ENCODE measurements around the gene RARS1.
"Not testable (repeated sequence)": the region's sequence is repeated elsewhere in the genome, so short reads cannot be mapped to it uniquely, and the experiment has no call there.

RARS1 gene

DNA sequence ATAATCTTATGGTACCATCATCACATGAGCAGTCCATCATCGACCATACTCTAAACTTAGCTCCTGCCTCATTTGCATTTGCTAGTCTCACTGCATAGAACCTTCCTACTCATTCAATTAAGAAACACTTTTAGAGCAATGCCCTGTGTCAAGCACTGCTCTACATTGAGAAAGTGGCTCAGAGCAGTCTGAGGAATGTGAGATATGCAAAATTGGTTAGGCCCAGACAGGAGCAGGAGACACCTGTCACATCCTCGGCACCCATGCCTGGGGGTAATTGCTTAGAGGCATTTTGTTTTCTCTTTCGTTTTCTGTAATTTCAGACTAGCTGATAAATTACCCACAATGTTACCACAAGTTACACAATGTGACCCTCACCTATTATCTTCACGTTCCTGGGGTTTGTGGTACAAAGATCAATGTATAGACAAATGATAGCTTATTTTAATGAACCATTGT lies 4.9 kb upstream of the RARS1 start:
- no peak for DNase-seq

DNA sequence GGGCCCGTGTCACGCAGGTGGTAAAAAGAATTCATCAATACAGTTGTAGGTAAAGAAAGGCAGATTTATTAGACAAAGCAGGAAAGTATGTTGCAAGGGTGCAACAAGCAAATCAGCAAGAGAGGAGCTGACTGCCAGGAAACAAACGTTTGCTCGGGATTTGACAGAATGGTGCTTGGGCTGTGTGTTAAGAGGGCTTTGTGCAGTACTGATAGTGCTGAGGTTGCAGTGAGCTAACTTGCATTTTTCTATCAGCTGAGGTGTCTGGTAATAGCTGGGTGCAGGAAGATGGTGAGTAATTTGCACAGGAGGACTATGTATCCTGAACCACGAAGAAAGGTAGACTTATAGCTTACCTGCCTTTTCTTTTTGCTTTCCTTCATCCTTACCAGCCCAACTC lies 3.9 kb upstream of the RARS1 start:
- no peak for DNase-seq

DNA sequence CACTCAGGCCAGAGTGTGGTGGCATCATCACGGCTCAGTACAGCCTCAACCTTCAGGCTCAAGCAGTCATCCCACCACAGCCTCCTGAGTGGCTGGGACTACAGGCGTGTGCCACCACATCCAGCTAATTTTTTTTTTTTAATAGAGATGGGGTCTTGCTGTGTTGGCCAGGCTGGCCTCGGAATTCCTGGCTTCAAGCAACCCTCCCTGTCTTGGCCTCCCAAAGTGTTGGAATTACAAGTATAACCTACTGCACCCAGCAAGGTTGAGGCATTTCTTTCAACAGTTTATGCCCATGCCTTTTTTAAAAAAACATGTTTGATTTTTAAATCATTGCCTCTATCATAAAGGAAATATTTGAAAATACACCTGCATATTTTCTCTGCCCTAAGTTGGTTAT lies 2.8 kb downstream of the RARS1 start:
- no peak for DNase-seq

DNA sequence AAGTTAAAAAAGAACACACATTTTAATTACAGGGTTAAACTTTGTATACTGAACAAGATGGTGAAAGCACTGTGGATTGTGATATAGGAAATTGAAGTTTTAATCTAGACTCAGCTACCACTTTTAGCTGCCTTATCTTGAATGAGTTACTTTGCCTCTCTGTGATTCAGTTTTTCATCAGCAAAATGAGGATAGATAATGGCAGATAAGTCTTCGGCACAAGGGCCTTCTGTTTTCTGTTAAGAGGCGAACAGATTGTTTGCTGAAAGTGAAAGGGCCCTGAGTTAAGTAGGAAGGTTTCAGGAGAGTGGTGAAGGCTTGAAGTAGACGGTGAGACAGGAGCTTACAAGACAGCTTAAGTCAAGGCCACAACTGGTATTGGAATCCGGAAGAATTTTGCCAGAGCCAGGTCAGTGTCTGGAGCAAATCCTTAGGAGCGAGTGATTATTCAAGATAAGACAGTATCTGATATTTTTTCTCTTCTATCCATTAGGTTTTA lies 7.8 kb downstream of the RARS1 start:
- DNase-seq, result no peak

DNA sequence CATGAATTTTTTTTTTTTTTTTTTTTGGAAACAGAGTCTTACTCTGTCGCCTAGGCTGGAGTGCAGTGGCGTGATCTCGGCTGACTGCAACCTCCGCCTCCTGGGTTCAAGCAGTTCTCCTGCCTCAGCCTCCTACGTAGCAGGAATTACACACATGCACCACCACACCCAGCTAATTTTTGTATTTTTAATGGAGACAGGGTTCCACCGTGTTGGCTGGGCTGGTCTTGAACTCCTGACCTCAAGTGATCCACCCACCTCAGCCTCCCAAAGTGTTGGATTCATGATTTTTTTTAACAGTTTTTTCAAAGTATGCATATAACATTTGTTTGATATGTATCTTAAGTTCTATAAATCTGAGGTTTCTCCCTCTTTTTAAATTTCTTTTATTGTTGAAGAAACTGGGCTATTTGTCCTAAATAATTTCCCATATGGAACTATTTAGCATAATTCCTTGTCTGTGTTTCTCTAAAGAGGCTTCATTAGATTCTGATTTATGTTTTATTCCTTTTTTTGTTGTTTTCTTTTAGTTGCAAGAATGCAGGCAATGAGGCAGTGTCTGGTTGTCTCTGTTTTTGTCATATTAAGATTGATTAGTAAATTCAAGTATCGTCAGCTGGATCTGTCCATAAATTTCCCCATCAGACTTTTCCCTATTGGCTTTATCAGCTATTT lies 16.4 kb downstream of the RARS1 start:
- no peak for DNase-seq

DNA sequence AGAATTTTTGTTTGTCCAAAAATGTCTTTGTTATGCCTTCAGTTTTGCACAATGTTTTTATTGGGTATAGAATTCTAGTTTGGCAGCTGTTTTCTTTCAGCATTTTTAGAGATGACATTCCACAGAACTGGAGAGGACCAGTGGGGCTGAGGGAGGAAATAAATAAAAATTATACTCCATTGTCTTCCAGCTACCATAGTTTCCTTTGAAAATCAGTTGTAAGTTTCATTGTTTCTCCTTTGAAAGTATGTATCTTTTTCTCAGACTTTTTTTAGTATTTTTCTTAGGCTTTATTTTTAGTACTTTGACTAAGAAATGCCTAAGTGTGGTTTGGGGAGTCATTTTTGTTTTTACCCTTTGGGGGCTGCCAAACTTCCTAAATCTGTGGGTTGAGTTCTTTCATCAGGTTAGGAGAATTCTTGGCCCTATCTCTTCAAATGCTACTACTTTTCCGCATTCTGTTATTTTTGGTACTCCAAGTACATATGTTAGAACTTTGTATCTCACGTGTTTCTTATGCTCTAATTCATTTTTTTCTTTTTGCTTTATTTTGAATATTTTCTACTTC lies 27.7 kb downstream of the RARS1 start:
- DNase-seq, result no peak

DNA sequence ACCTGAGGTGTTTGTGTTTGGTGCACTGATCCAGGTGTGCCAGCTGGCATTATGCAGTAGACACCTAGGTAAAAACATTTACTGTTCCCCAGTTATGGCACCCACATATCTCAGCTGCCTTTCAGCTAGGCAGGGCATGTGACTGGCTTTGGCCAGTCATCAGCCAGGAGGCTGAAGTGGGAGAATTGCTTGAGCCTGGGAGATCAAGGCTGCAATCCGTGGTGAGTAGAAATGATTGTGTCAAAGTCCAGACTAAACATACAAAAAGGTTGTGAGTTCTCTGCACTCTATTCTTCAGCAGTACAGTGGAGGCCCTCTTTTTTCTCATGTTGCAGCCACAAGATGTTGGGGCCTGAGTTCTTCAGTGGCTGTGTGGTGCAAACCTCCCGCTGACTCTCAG lies 39.6 kb downstream of the RARS1 start:
- no peak for DNase-seq

DNA sequence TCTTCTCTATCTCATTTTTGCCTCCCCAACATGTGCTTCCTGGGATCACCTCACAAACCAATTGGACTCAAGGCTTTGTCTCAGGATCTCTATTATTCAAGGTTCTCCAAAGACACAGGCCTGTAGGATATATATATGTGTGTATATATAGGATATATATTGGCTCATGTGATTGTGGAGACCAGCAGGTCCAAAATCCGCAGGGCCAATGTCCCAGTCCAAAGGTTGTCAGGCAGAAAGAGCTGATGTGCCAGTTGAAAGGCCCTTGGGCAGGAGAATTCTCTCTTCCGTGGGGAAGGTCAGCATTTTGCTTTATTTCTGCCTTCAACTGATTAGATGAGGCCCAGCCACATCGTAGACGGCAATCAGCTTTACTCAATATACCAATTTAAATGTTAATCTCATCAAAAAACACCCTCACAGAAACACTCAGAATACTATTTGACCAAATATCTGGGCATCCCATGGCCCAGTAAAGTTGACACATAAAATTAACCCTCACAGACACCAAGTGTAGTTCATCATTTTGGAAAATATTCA lies 41.6 kb downstream of the RARS1 start:
- DNase-seq, result no peak

DNA sequence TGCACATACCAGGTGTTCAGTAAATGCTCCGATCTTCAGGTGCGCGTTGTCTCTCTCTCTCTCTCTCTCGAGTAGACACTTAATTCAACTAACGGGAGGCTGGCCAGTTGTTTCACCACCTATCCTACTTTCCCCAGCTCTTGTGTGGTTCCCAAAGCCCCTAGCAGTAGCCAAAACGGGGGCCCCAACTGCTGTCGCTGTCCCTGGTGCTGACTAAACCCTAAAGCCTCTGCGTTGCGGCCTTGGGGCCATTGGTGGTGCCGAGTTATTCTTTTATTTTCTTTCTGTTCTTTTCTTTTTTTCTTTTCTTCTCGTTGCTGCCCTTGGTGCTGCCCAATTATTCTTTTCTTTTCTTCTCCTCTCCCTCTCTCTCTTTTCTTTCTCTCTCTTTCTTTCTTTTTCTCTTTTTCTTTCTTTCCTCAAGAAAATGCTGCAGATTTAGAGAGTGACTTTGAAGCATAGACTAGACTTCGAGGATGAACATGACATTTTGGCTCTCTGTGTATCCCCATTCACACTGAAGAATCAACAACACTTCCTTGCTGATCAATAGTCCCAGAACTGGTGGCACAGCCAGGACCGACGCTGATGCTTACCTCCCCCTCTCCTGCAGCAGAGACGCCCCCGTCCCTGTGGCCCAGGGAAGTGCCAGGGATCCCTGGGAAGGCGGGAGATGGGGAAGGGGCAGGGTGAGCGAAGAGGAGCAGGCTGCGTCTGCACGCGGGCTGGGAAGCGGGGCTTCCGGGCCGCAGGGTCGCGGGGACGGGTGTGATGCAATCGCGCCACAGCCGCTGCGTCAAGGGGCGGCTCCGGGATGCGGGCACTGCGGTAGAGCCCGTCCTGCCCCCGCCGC lies 42.5 kb downstream of the RARS1 start, which contains the start of gene FBLL1:
FBLL1 (plus strand) TSS at position 785 of the 853 bp plus-strand sequence. CDS start 200 bp downstream, outside the sequence.
- DNase-seq, result no peak

DNA sequence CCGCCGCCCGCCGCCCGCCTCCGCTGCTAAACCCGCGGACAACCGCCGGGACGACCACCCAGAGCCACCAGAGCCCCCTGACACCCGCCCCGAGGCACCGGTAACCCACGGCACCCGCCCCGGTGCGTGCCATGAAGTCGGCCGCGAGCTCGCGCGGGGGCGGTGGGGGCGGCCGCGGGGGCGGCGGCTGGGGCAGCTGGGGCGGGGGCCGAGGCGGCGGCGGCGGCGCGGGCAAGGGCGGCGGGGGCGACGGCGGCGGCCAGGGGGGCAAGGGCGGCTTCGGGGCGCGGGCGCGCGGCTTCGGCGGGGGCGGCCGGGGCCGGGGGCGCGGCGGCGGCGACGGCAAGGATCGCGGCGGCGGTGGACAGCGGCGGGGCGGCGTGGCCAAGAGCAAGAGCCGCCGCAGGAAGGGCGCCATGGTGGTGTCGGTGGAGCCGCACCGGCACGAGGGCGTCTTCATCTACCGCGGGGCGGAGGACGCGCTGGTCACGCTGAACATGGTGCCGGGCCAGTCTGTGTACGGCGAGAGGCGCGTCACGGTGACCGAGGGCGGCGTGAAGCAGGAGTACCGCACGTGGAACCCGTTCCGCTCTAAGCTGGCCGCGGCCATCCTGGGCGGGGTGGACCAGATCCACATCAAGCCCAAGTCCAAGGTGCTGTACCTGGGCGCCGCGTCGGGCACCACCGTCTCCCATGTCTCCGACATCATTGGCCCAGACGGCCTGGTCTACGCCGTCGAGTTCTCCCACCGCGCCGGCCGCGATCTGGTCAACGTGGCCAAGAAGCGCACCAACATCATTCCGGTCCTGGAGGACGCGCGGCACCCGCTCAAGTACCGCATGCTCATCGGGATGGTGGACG lies 43.3 kb downstream of the RARS1 start:
- DNase-seq, result no peak

DNA sequence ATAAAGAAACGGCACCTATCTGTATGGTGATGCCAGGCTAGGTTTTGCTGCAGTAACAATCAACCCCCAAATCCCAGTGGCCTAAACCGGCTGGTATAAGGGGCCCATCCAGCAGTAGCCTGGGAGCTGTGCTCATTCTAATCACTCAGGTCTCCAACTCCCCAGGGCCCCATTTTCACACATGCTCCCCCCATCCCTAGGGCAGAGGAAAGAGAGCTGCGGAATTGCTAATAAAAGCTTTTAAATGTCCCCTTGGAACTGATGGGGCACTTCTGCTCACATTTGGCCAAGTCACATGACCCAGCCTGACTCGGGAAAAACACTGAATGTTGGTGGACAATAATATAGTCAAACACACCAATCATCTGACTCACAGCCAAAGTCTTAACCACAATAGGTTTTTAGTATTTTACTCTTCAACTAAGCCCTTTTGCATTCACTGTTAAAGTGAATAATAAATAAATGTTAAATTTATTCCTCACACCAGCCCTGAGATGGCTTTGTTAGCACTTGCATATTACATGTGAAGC lies 44.4 kb downstream of the RARS1 start:
- no peak for DNase-seq

DNA sequence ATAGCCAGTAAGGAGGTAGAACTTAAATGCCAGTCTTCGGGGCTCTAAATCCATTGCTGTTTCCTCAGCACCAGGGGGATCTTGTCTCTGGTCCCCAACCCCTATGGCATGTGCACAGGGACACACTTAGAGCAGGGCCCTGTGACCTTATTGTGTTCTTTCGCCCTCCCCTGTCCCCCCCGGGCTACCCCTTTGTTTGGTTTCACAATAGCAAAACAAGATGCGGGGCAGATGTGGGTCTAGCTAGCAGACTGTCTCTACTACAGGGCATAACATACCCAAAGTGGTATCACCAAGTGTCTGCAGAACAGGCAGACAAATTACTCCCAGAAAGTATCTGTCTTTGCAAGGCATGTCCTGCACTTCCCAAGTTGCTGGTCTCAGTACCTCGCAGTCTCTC lies 44.9 kb downstream of the RARS1 start:
- DNase-seq, result no peak

DNA sequence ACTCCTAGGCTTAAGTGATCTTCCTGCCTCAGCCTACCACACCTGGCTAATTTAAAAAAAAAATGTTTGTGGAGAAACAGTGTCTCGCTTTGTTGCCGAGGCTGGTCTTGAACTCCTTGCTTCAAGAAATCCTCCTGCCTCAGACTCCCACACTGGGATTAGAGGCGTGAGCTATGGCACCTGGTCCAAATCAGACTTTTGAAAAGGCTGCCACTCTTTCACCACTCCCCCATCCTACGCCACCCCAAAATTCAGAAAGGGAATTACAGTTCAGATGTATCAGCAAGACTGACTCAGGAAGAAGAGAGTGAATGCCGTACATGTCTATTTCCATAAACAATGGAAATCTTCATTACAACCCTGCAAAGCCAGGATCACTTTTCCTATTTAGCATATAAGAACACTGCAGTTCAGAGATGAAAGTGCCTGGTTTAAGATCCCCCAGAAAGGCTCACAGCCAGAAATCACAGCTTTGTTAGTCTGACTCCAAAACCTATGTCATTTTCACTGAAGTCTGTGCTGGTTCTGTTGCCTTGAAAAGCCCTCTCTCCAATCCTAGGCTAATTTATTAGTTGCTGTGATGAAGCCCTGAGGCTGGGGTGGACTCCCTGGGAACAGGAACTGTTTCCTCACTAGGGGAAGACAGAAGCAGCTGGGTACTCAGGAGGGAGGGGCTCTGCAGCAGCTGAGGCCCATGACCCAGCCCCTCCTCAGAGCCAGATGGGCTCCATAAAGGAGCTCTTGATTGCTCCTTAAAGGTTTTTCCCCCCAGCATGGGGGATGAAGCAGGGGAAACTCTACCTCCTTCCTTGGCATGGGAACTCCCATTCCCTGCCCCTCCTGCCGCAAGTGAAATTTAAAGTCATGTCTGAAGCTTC lies 46.0 kb downstream of the RARS1 start:
- DNase-seq, result no peak

DNA sequence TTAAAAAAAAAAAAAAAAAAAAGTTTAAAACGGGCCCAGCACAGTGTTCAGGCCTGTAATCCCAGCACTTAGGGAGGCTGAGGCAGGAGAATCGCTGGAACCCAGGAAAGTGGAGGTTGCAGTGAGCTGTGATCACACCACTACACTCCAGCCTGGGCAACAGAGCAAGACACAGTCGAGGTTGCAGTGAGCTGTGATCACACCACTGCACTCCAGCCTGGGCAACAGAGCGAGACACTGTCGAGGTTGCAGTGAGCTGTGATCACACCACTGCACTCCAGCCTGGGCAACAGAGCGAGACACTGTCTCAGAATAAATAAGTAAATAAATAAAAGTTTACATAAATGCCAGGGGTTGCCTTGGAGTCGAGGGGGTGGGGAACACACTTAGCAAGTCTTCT lies 48.1 kb downstream of the RARS1 start:
- not testable (repeated sequence) for DNase-seq

DNA sequence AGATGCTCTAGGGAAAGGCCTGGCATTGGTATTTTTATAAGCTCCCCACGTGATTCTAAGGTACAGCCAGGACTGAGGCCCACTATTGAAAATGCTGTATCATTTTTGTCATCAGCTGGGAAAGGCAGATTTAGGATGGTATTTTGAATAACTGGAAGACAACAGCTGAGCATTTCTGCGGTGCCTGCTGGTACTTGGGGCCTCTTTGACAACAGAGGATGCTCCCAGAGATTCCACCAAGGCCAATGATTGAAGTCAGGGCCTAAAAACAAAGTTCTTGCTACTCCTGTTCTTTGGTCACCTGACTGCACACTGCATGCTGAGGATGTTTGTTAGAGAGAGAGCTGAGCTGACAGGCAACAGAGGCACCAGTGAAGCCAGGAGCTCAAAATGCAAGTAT lies 50.9 kb downstream of the RARS1 start:
- no peak for DNase-seq

DNA sequence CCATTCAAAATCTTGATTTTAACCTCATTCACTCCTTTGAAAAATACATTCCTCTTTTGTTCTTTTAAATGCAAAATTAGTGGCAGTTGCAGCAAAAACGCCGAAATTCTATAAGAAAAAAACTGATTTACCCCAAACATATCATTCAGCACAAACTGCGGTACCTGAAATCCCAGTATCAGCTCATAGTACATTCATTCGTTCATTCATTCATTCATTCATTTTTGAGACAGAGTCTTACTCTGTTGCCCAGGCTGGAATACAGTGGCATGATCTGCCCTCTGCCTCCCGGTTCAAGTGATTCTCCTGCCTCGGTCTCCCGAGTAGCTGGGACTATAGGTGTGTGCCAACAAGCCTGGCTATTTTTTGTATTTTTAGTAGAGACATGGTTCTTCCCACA lies 63.3 kb downstream of the RARS1 start:
- no peak for DNase-seq

DNA sequence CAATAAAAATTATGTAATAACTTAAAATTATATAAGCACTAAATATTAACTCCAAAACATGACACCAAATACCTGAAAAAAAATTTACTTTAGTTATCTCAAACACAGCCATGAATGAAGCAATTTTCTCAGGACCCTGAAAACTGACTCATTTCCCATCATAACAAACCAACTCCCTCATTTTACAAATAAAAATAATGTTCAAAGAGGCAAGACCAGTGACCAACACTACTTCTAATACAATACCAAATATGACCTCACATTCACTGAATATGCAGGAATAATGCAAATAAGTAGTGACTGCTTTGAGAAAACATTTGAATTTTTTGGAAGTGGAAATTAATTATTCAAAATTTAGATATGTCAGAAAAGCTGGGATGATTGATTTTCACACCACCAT lies 64.4 kb downstream of the RARS1 start:
- no peak for DNase-seq

DNA sequence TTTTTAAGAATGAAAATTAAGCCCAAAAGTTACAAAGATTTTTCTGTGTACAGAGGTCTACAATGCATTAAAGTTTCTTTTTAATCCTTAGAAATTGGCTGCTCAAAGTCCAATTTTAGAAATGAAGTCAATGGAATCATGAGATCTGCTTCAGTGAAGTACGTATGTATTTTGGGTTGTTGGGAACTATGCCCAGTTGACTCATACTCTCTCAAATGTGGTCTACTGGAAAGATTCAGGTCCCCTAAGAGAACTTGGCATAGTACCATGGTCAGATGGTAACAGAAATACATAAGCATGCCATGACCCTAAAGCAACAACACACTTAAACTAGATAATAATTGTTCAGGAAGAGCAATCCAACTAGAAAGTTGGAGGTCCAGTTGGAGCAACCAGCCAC lies 65.9 kb downstream of the RARS1 start:
- no peak for DNase-seq

DNA sequence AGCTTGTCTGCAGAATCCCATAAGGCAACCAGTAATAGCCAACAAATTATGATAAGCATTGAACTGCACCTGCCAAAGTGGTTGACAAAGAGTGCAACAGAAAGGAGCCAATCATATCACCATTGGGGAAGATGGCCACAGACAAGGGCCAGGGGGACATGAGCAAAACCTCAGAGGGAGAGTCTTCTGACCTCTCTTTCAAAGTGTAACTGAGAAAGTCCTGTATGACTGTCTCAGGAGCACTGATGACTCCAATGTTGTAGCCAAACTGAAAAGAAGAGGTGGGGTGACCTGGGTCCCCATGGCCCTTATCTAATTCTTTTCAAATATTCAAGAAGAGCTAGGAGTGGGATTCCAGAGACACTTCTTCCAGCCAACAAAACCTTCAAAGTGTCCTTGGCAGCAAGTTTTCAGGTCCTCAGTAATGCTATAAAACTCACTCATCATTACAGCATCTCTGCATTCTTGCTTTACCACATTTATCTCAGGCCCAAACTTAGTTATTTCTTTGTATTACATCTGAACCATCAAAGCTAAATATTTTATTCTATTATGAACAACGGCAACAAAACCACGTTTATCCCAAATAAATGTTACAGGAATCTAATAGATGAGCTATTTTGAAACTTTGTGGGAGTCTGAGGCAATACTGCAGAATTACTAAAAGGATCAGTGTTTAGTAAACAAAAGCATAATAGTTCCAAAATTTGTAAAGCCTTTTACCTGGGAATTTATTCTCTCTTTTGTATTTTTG lies 67.3 kb downstream of the RARS1 start:
- DNase-seq, result no peak

DNA sequence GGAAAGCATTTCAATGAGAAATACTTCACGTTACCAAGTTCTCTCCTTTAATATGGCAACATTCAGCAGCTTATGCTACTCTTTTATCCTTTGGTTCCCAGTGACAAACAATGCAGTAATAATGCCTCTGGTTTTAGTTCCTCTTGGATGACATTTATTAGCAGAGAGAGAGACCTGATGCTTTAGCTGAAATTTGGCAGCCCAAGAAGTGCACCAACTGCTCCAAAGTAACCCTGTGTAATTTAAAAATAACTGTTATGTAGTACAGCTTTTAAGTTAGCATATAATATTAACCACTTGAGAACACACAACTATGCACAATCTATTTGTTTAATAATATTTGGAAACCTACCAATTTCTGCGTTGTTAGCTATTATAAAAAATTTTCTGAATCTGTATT lies 71.1 kb downstream of the RARS1 start:
- no peak for DNase-seq
